ENCODE measurements around the gene MAPKAP1. TPM values are rescaled to one million over a fixed set of nuclear protein-coding genes. Genes with fewer than 3 reads are reported as not detected.

The MAPKAP1 gene
- total and polyA plus RNA-seq, 4 donors, result 44.5 to 64.0 (median 62.6) TPM

DNA sequence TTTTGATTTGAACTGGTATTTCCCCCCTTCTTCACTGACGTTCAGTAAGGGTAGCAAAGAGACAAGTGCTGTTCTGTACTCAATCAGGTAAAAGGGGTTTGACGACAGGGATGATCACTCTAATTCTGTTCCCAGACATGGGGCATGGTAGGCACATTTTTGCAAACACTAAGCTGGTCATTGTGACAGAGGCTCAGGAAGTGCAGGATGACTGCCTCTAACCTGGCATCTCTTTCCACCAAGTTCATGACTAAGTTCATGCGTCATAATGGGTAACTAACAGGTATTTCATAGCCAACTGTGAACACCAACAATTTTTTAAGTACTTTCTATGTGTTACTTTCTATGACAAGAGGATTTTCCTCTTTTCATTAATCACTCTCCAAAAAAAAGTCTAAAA is 166.5 kb downstream of the MAPKAP1 start:
- Histone ChIP-seq H3K4me1 (ENCODE audit: control insufficient read depth, insufficient read depth, low read length) (peaks cover 10% of the 10 kb centered on the region), H3K36me3 (ENCODE audit: control insufficient read depth, insufficient read depth, low read length) (no peaks in the 10 kb centered on the region), H3K9me3 (ENCODE audit: control insufficient read depth, insufficient read depth, low read length) (no peaks in the 10 kb centered on the region), H3K27ac (ENCODE audit: low read depth, low read length) (no peak overlapping the region), H3K4me3 (ENCODE audit: low read depth, low read length) (no peak overlapping the region), H3K27me3 (ENCODE audit: control insufficient read depth, insufficient read depth, low read length) (no peaks in the 10 kb centered on the region)
- DNase-seq (ENCODE audit: low read depth in 4 of 6, low spot score in 6 of 6), result no peak
- WGBS (ENCODE audit: insufficient coverage), result 92% methylated on average over 2 of the region's 3 CpGs

DNA sequence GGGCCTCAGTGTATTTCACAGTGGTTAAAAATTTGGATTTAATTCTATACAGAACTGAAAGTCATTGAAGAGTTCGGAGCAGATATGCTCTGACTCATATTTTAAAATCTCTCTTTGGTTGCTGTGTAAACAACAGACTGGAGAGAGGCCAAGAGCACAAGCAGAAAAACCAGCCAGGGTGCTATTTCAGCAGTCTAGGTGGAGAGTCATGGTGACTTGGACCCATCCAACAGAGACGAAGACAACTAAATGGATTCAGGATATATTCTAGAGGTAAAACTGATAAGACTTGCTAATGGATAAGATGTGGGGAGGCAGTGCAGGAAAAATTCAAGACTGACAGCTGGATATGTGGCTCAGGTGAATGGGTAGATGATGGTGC is 168.9 kb downstream of the MAPKAP1 start:
- H3K4me1 ChIP-seq (ENCODE audit: control insufficient read depth, insufficient read depth, low read length), result peaks cover 4% of the 10 kb centered on the region
- H3K4me3 ChIP-seq (ENCODE audit: low read depth, low read length), result no peak overlapping the region
- WGBS (ENCODE audit: insufficient coverage), result 100% methylated on average over 1 of the region's 2 CpGs

DNA sequence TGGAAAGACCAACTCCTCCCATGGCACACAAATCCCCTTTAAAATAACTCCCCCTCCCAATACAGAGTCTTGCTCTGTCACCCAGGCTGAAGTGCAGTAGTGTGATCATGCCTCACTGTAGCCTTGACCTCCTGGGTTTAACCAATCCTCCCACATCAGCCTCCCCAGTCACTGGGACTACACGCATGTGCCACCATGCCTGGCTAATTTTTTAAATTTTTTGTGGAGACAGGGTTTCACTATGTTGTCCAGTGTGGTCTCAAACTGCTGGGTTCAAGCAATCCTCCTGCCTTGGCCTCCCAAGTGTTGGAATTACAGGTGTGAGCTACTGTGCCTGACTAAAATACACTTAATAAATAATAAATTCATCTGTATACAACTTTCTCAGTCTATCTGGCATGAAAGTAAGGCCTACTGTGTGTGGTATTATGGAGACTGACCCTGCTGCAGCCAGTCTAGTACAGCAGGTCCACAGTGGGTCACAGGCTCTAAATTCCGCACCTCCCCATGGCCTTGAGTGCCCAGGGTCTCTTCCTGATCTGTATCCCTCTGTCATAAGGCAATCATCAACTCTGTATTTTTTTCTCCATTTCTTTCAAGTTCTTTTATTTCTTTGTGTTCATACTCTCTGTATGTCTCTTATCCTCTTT is 169.4 kb downstream of the MAPKAP1 start:
- no peaks in the 10 kb centered on the region for H3K36me3 ChIP-seq (ENCODE audit: control insufficient read depth, insufficient read depth, low read length)

More for the DNA sequence above, 168.9 kb downstream of the MAPKAP1 start:
- H3K36me3 ChIP-seq (ENCODE audit: control insufficient read depth, insufficient read depth, low read length), result no peaks in the 10 kb centered on the region
- H3K9me3 ChIP-seq (ENCODE audit: control insufficient read depth, insufficient read depth, low read length), result no peaks in the 10 kb centered on the region
- no peaks in the 10 kb centered on the region for H3K27me3 ChIP-seq (ENCODE audit: control insufficient read depth, insufficient read depth, low read length)
- DNase-seq (ENCODE audit: low read depth in 4 of 6, low spot score in 6 of 6), result no peak
- H3K27ac ChIP-seq (ENCODE audit: low read depth, low read length), result no peak overlapping the region

DNA sequence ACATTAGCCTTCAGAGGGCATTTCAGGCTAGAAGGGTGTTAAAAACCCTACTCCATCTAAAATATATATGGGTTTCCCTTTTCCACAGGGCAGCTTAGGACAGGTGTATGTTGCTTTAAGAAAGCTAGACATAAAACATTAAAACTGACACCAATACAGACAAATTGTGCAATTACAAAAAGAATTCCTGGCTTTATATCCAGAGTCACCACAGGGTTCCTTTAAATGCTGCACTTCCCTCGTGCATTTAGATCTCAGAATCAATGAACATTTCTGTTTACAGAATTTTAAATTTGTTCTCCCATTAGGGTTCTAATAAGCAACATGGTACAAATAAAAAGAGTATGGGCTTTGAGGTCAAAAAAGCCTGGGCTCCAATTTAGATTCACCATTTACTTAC is 170.2 kb downstream of the MAPKAP1 start:
- no CpG with 5 or more reads among the region's 1 CpG for WGBS (ENCODE audit: insufficient coverage)
- no peak overlapping the region for H3K27ac ChIP-seq (ENCODE audit: low read depth, low read length)

More for the DNA sequence above, 169.4 kb downstream of the MAPKAP1 start:
- no peaks in the 10 kb centered on the region for H3K27me3 ChIP-seq (ENCODE audit: control insufficient read depth, insufficient read depth, low read length)
- no peak overlapping the region for H3K27ac ChIP-seq (ENCODE audit: low read depth, low read length)
- no CpG with 5 or more reads among the region's 2 CpGs for WGBS (ENCODE audit: insufficient coverage)
- H3K4me1 ChIP-seq (ENCODE audit: control insufficient read depth, insufficient read depth, low read length), result peaks cover 4% of the 10 kb centered on the region
- DNase-seq (ENCODE audit: low read depth in 4 of 6, low spot score in 6 of 6), result no peak
- H3K4me3 ChIP-seq (ENCODE audit: low read depth, low read length), result no peak overlapping the region
- H3K9me3 ChIP-seq (ENCODE audit: control insufficient read depth, insufficient read depth, low read length), result no peaks in the 10 kb centered on the region

DNA sequence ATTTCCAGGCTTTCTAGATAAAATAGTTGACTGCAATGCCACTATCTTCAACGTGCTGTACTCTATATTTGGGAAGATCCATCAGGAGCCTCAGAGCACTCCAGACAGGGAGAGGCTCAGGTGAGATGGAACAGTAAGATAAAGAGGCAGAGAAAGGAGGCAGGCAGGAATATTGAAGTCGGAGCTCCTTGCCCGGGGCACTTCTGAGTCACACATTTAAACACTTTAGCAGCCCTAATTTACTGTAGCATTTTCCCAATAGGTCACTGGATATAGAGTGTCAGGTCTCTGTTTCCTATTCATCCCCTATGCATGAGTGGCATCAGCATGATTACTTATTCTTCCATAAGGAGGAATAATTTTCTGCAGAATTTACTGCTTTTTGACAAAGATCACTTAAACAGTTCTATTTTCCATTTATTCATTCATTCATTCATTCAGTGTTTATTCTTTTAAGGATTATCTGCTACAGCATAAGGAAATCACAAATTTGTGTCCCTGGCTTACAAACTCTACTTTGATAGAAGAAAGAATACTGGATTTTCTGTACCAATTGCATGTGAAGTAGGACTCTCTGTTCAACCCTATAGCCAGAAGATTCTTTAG is 170.7 kb downstream of the MAPKAP1 start:
- Histone ChIP-seq H3K36me3 (ENCODE audit: control insufficient read depth, insufficient read depth, low read length) (no peaks in the 10 kb centered on the region), H3K27me3 (ENCODE audit: control insufficient read depth, insufficient read depth, low read length) (no peaks in the 10 kb centered on the region), H3K27ac (ENCODE audit: low read depth, low read length) (no peak overlapping the region), H3K4me3 (ENCODE audit: low read depth, low read length) (no peak overlapping the region), H3K9me3 (ENCODE audit: control insufficient read depth, insufficient read depth, low read length) (no peaks in the 10 kb centered on the region), H3K4me1 (ENCODE audit: control insufficient read depth, insufficient read depth, low read length) (no peaks in the 10 kb centered on the region)
- DNase-seq (ENCODE audit: low read depth in 4 of 6, low spot score in 6 of 6), result no peak
- no CpG with 5 or more reads among the region's 3 CpGs for WGBS (ENCODE audit: insufficient coverage)

More for the DNA sequence above, 170.2 kb downstream of the MAPKAP1 start:
- no peaks in the 10 kb centered on the region for H3K27me3 ChIP-seq (ENCODE audit: control insufficient read depth, insufficient read depth, low read length)
- DNase-seq (ENCODE audit: low read depth in 4 of 6, low spot score in 6 of 6), result peak in 1 of 6 donors; percentile 78
- no peaks in the 10 kb centered on the region for H3K9me3 ChIP-seq (ENCODE audit: control insufficient read depth, insufficient read depth, low read length)
- H3K4me3 ChIP-seq (ENCODE audit: low read depth, low read length), result no peak overlapping the region
- no peaks in the 10 kb centered on the region for H3K36me3 ChIP-seq (ENCODE audit: control insufficient read depth, insufficient read depth, low read length)
- peaks cover 2% of the 10 kb centered on the region for H3K4me1 ChIP-seq (ENCODE audit: control insufficient read depth, insufficient read depth, low read length)

DNA sequence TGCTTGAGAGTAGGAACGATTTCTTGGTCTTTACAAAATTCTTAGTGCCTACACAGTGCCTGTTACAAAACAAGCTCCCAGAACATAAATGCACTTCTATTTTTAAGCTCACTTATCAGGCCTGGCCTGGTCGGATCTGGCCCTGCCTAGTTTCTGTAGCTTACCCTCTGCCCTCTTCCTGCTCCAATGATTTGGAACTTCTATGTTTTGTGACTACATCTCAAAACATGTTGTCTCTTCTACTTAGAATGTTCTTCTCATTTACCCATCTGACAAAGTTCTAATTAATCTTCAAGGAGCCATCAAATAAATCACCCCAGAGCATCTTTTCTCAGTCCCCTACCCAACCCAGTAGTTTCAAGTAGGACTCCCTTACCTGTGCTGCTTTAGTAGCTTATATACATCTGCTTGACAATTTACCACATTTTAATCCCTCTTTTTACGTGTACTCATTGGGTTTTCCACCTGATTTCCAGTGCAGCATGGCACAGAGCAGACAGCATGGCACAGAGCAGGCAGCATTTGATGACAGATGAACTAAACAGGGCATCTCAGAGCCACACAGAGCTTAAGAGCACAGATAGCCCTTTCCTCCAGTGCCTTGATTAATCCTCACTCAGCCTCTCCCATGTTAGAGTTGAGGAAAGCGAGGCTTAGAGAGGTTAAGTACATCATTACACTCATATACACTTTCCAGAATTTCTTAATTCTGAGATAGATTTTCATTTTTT is 171.9 kb downstream of the MAPKAP1 start:
- Histone ChIP-seq H3K4me3 (ENCODE audit: low read depth, low read length) (no peak overlapping the region), H3K9me3 (ENCODE audit: control insufficient read depth, insufficient read depth, low read length) (no peaks in the 10 kb centered on the region), H3K4me1 (ENCODE audit: control insufficient read depth, insufficient read depth, low read length) (no peaks in the 10 kb centered on the region), H3K27ac (ENCODE audit: low read depth, low read length) (no peak overlapping the region), H3K27me3 (ENCODE audit: control insufficient read depth, insufficient read depth, low read length) (no peaks in the 10 kb centered on the region), H3K36me3 (ENCODE audit: control insufficient read depth, insufficient read depth, low read length) (no peaks in the 10 kb centered on the region)
- no peak for DNase-seq (ENCODE audit: low read depth in 4 of 6, low spot score in 6 of 6)
- WGBS (ENCODE audit: insufficient coverage), result 80% methylated on average over 3 of the region's 4 CpGs

DNA sequence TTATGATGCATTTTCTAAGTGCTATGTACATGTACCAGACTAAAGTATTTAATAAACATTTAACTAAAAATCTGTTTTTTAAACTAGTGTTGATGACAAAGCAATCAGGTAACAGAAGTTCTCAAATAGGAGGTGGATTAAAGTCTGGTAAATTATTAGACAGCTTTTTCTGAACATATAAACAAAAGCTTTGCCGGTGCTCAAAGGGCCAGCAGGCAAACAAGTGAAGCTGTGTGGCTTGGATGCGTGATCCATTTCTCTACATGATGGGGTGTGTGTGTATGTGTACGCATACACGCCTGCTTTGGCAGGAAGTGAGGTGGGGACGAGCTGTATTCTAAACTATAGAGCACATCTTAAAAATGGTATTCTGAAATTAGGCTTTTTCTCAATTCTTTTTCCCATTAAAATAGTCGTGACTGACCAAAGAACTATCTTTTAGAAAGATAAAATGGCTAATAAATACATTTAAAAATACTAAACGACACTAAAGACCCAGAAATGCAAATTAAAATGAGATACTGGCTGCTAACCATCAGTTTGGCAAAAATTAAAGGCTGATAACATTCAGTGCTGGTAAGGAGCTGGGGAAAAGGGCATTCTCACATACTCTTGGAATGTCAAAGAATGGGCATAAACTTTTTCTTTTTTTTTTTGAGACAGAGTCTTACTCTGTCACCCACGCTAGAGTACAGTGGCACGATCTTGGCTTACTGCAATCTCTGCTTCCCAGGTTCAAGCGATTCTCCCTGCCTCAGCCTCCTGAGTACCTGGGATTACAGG is 174.0 kb downstream of the MAPKAP1 start:
- H3K27me3 ChIP-seq (ENCODE audit: control insufficient read depth, insufficient read depth, low read length), result no peaks in the 10 kb centered on the region
- no peak overlapping the region for H3K4me3 ChIP-seq (ENCODE audit: low read depth, low read length)
- H3K36me3 ChIP-seq (ENCODE audit: control insufficient read depth, insufficient read depth, low read length), result no peaks in the 10 kb centered on the region
- DNase-seq (ENCODE audit: low read depth in 4 of 6, low spot score in 6 of 6), result no peak
- WGBS (ENCODE audit: insufficient coverage), result 92% methylated on average over 5 of the region's 10 CpGs
- no peak overlapping the region for H3K27ac ChIP-seq (ENCODE audit: low read depth, low read length)
- no peaks in the 10 kb centered on the region for H3K9me3 ChIP-seq (ENCODE audit: control insufficient read depth, insufficient read depth, low read length)
- no peaks in the 10 kb centered on the region for H3K4me1 ChIP-seq (ENCODE audit: control insufficient read depth, insufficient read depth, low read length)

DNA sequence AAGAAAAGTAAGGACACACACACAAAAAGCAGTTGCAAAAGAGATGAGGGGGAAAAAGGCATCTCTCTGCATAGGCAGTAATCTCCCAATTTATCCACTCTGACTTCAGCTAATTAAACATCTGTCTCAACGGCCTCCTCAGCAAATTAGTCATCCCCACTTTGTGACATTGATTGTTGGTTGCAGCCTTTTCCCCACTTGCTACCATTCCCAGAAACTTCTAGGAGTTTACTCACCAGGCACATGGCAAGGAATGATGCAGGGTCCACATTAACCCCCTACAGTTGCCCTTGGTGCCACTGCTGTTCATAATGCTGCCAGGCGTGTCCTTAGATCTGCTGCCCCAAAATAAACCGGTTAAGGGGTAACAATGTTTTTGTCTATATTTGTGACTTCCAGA is 174.6 kb downstream of the MAPKAP1 start:
- Histone ChIP-seq H3K9me3 (ENCODE audit: control insufficient read depth, insufficient read depth, low read length) (no peaks in the 10 kb centered on the region), H3K36me3 (ENCODE audit: control insufficient read depth, insufficient read depth, low read length) (no peaks in the 10 kb centered on the region), H3K27ac (ENCODE audit: low read depth, low read length) (no peak overlapping the region), H3K4me3 (ENCODE audit: low read depth, low read length) (no peak overlapping the region), H3K27me3 (ENCODE audit: control insufficient read depth, insufficient read depth, low read length) (no peaks in the 10 kb centered on the region), H3K4me1 (ENCODE audit: control insufficient read depth, insufficient read depth, low read length) (no peaks in the 10 kb centered on the region)
- WGBS (ENCODE audit: insufficient coverage), result 57% methylated on average over 2 of the region's 3 CpGs
- no peak for DNase-seq (ENCODE audit: low read depth in 4 of 6, low spot score in 6 of 6)

DNA sequence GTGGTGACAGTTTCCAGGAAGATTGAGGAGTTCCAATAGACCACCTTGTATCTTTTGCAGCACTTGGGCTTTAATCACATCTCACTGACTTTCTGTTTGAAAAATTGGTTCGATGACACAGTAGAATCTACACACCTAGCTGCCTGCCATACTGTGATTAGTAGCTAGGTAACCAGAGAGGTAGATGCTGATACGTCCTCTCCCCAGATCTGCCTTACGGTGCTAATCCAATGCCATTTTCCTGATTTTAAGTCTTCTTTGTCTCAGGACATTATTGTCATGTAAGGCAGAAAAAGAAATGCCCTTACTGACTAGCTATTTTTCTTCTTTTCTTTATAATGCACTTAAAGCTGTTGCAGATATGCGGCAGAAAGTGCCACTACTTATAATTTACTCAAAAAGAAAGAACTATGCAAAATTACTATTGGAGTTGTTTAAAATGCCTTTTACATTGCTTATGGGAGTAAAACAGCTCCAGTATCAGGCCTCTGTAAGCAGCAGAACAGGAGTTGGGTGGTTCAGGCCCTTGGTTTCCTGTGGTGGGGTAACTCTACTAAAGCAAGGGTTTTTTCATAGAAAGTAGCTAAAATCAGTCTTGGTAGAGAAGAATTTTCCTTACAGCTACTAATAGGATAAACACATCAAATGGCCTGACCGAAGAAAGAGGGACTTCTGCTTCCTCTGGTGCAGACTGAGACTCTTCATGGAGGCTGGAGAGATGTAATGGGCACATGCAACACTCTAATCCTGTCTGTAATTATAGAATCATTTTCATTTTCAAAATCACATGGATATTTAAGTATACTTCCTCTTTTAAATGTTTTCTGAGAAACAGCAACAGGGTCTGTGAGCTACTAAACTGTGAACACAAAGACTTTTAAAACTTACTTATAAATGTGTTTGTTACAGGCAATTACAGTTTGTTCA is 177.2 kb downstream of the MAPKAP1 start:
- no peak overlapping the region for H3K4me3 ChIP-seq (ENCODE audit: low read depth, low read length)
- no peaks in the 10 kb centered on the region for H3K9me3 ChIP-seq (ENCODE audit: control insufficient read depth, insufficient read depth, low read length)
- no peaks in the 10 kb centered on the region for H3K36me3 ChIP-seq (ENCODE audit: control insufficient read depth, insufficient read depth, low read length)
- H3K27ac ChIP-seq (ENCODE audit: low read depth, low read length), result no peak overlapping the region
- 80% methylated on average over 1 of the region's 5 CpGs for WGBS (ENCODE audit: insufficient coverage)
- no peak for DNase-seq (ENCODE audit: low read depth in 4 of 6, low spot score in 6 of 6)
- peaks cover 8% of the 10 kb centered on the region for H3K4me1 ChIP-seq (ENCODE audit: control insufficient read depth, insufficient read depth, low read length)
- H3K27me3 ChIP-seq (ENCODE audit: control insufficient read depth, insufficient read depth, low read length), result no peaks in the 10 kb centered on the region

All from spinal cord (tissue), 10 donors.